GM23338 (cell line): Measurements from ENCODE around the gene SLAMF8. TPM values are rescaled to one million over a fixed set of nuclear protein-coding genes. Genes with fewer than 3 reads are reported as not detected.
A peak's percentile ranks its signal among the peaks of the same experiment; 100 is the strongest.

Experiments
- ATAC-seq: fragments of 200-7000 bp; cut with Tn5 transposase; 3 replicates; pipeline ENCODE4 v1.9.1; 2020
- DNase-seq: peaks from one replicate; pipeline ENCODE4 v3.0.0-alpha.2; 2015; ENCODE audit warnings: low spot score
- H2AFZ ChIP-seq: fragments of 200-600 bp; sonication (generic); 2 replicates; pipeline ENCODE4 v1.8.0; 2016; ENCODE audit warnings: antibody characterized with exemption, mild to moderate bottlenecking, moderate library complexity
- H3F3A ChIP-seq: fragments of 200-600 bp; sonication (generic); replicated peaks from 2 replicates; pipeline ENCODE4 v1.8.0; 2017; ENCODE audit warnings: antibody characterized with exemption, mixed run types, low read depth
- H3K27ac ChIP-seq: fragments of 200-600 bp; sonication (generic); 2 replicates; pipeline ENCODE4 v1.6.1; 2016; ENCODE audit warnings: low read depth
- H3K27me3 ChIP-seq: fragments of 200-600 bp; sonication (generic); 2 replicates; pipeline ENCODE4 v1.8.0; 2016; ENCODE audit warnings: mild to moderate bottlenecking, mixed run types, moderate library complexity; ENCODE audit not compliant: insufficient read depth
- H3K36me3 ChIP-seq: fragments of 200-600 bp; sonication (generic); 2 replicates; pipeline ENCODE4 v1.8.0; 2016; ENCODE audit warnings: mild to moderate bottlenecking; ENCODE audit not compliant: insufficient read depth
- H3K4me1 ChIP-seq: fragments of 200-600 bp; sonication (generic); 2 replicates; pipeline ENCODE4 v1.8.0; 2016; ENCODE audit warnings: mild to moderate bottlenecking, moderate library complexity; ENCODE audit not compliant: insufficient read depth
- H3K4me2 ChIP-seq: fragments of 200-600 bp; sonication (generic); 2 replicates; pipeline ENCODE4 v1.7.1; 2017; ENCODE audit warnings: mixed run types
- H3K4me3 ChIP-seq: fragments of 200-600 bp; sonication (generic); 2 replicates; pipeline ENCODE4 v1.6.1; 2016; ENCODE audit warnings: mixed run types
- H3K79me2 ChIP-seq: fragments of 200-600 bp; sonication (generic); replicated peaks from 2 replicates; pipeline ENCODE4 v1.8.0; 2017; ENCODE audit warnings: mild to moderate bottlenecking; ENCODE audit not compliant: insufficient read depth
- H3K9me2 ChIP-seq: fragments of 200-600 bp; sonication (generic); 2 replicates; pipeline ENCODE4 v1.8.0; 2017; ENCODE audit not compliant: insufficient read depth
- H4K20me1 ChIP-seq: fragments of 200-600 bp; sonication (generic); replicated peaks from 2 replicates; pipeline ENCODE4 v1.8.0; 2017; ENCODE audit warnings: mild to moderate bottlenecking; ENCODE audit not compliant: insufficient read depth
- H3K27ac Mint-ChIP-seq: 2 replicates; pipeline ENCODE4 v1.8.0; 2020; ENCODE audit warnings: inconsistent platforms, mild to moderate bottlenecking, moderate library complexity, mixed read lengths
- H3K27me3 Mint-ChIP-seq: 3 replicates; pipeline ENCODE4 v1.8.0; 2022; ENCODE audit warnings: low read depth, mild to moderate bottlenecking, moderate library complexity, mixed read lengths, inconsistent platforms; ENCODE audit not compliant: insufficient read depth, poor library complexity
- H3K36me3 Mint-ChIP-seq: 3 replicates; pipeline ENCODE4 v1.8.0; 2021; ENCODE audit warnings: low read depth, mild to moderate bottlenecking, inconsistent platforms, moderate library complexity, mixed read lengths
- H3K4me1 Mint-ChIP-seq: 3 replicates; pipeline ENCODE4 v1.8.0; 2020; ENCODE audit warnings: mild to moderate bottlenecking, inconsistent platforms, mixed read lengths
- H3K4me3 Mint-ChIP-seq: 3 replicates; pipeline ENCODE4 v1.8.0; 2021; ENCODE audit warnings: moderate library complexity, mild to moderate bottlenecking, inconsistent platforms, mixed read lengths
- H3K9me3 Mint-ChIP-seq: 3 replicates; pipeline ENCODE4 v1.8.0; 2020; ENCODE audit warnings: moderate library complexity, mild to moderate bottlenecking, inconsistent platforms, mixed read lengths
- EZH2 ChIP-seq: fragments of 200-600 bp; sonication (generic); IDR thresholded peaks from one replicate; pipeline ENCODE4 v1.8.0; 2017; ENCODE audit warnings: antibody characterized with exemption, mild to moderate bottlenecking, low read depth; ENCODE audit not compliant: unreplicated experiment
- EZH2phosphoT487 ChIP-seq: fragments of 200-600 bp; sonication (generic); IDR thresholded peaks from one replicate; pipeline ENCODE4 v1.8.1; 2018; ENCODE audit warnings: antibody characterized with exemption; ENCODE audit not compliant: unreplicated experiment
- NANOG ChIP-seq: IDR thresholded peaks from 2 replicates; pipeline ENCODE4 v1.6.1; 2016; ENCODE audit warnings: antibody characterized with exemption, borderline replicate concordance
- POLR2AphosphoS5 ChIP-seq: IDR thresholded peaks from 2 replicates; pipeline ENCODE4 v1.6.1; 2016; ENCODE audit warnings: antibody characterized with exemption, low read depth
- STAT1 ChIP-seq: IDR thresholded peaks from one replicate; pipeline ENCODE4 v1.6.1; 2016; ENCODE audit warnings: antibody characterized with exemption; ENCODE audit not compliant: unreplicated experiment
- ZNF331 ChIP-seq: fragments of 250-450 bp; sonication (Bioruptor Pico); IDR thresholded peaks from 2 replicates; pipeline ENCODE4 v1.5.0; 2020; ENCODE audit warnings: low read depth, mild to moderate bottlenecking, moderate library complexity
- polyA plus RNA-seq: library from polyadenylated mRNA; unstranded; fragments of >200 nt; fragmentation: Nextera tagmentation; extraction: Ambion mirVana; gene quantifications from 2 replicates; pipeline ENCODE4 v1.2.1, GENCODE V29; 2016
- total RNA-seq: library from RNA; depleted of rRNA; stranded (reverse); fragments of >200 nt; shearing (Covaris generic); gene quantifications from 2 replicates; pipeline ENCODE4 v1.2.3, GENCODE V29; 2014
- TF ChIP-seq, protein P1 (sequence below), 2 experiments: fragments of 200-600 bp in 1 of 2; sonication (generic) in 1 of 2; conservative IDR thresholded peaks; 2 replicates each; pipeline versions ENCODE4 v1.5.1 to v1.6.1; 2016 to 2017; ENCODE audit warnings: antibody characterized with exemption in 2 of 2, low read depth in 2 of 2, mild to moderate bottlenecking in 2 of 2, moderate library complexity in 1 of 2
- TF ChIP-seq, protein P2 (sequence below): IDR thresholded peaks from one replicate; pipeline ENCODE4 v1.6.1; 2018; ENCODE audit warnings: antibody characterized with exemption; ENCODE audit not compliant: unreplicated experiment
- TF ChIP-seq, protein P3 (sequence below): IDR thresholded peaks from 2 replicates; pipeline ENCODE4 v1.6.1; 2016; ENCODE audit warnings: antibody characterized with exemption

SLAMF8 gene
- total and polyA plus RNA-seq, 2 experiments from 2014 or later = not detected

DNA sequence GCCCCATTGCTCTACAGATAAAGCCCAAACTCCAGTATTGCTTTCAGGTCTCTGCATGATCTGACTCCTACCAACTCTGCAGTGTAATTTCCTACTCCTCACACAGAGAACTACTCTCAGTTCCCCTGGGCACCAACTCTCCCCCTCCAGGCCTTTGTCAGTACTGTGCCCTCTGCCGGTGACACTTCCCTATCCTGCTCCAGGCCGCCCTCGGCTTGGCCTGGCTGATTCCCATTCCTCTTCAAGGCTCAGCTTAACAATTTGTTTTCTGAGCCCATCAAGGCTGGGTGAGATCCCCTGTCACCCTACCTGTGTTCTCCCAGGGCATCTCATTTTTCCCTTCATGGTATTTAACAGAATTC, 2.6 kb downstream of the SLAMF8 start:
- Histone ChIP-seq H3K27me3 (no peaks in the 10 kb centered on the region), H2AFZ (no peak overlapping the region), H3K27ac (no peak overlapping the region), H3K4me2 (no peak overlapping the region), H3K79me2 (no peaks in the 10 kb centered on the region), H3K4me3 (no peak overlapping the region), H3F3A (no peaks in the 10 kb centered on the region), H3K36me3 (no peaks in the 10 kb centered on the region), H3K9me2 (no peaks in the 10 kb centered on the region), H4K20me1 (no peaks in the 10 kb centered on the region), H3K4me1 (no peaks in the 10 kb centered on the region; the same call in 1 of the 2 replicates)
- peaks cover 14% of the 10 kb centered on the region for H3K4me1 Mint-ChIP-seq
- no peak overlapping the region for H3K27ac Mint-ChIP-seq
- TF ChIP-seq, protein P1, sequence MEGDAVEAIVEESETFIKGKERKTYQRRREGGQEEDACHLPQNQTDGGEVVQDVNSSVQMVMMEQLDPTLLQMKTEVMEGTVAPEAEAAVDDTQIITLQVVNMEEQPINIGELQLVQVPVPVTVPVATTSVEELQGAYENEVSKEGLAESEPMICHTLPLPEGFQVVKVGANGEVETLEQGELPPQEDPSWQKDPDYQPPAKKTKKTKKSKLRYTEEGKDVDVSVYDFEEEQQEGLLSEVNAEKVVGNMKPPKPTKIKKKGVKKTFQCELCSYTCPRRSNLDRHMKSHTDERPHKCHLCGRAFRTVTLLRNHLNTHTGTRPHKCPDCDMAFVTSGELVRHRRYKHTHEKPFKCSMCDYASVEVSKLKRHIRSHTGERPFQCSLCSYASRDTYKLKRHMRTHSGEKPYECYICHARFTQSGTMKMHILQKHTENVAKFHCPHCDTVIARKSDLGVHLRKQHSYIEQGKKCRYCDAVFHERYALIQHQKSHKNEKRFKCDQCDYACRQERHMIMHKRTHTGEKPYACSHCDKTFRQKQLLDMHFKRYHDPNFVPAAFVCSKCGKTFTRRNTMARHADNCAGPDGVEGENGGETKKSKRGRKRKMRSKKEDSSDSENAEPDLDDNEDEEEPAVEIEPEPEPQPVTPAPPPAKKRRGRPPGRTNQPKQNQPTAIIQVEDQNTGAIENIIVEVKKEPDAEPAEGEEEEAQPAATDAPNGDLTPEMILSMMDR (conservative IDR thresholded peaks at IDR 0.05; ENCODE audit: low read depth in 2 of 2) = peak; percentile 45 to 64
- TF ChIP-seq EZH2 (no peak), ZNF331 (CRISPR knock-in tag) (no peak), POLR2AphosphoS5 (no peak), STAT1 (no peak), EZH2phosphoT487 (no peak)
- TF ChIP-seq, protein P2, sequence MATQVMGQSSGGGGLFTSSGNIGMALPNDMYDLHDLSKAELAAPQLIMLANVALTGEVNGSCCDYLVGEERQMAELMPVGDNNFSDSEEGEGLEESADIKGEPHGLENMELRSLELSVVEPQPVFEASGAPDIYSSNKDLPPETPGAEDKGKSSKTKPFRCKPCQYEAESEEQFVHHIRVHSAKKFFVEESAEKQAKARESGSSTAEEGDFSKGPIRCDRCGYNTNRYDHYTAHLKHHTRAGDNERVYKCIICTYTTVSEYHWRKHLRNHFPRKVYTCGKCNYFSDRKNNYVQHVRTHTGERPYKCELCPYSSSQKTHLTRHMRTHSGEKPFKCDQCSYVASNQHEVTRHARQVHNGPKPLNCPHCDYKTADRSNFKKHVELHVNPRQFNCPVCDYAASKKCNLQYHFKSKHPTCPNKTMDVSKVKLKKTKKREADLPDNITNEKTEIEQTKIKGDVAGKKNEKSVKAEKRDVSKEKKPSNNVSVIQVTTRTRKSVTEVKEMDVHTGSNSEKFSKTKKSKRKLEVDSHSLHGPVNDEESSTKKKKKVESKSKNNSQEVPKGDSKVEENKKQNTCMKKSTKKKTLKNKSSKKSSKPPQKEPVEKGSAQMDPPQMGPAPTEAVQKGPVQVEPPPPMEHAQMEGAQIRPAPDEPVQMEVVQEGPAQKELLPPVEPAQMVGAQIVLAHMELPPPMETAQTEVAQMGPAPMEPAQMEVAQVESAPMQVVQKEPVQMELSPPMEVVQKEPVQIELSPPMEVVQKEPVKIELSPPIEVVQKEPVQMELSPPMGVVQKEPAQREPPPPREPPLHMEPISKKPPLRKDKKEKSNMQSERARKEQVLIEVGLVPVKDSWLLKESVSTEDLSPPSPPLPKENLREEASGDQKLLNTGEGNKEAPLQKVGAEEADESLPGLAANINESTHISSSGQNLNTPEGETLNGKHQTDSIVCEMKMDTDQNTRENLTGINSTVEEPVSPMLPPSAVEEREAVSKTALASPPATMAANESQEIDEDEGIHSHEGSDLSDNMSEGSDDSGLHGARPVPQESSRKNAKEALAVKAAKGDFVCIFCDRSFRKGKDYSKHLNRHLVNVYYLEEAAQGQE = no peak
- peak; percentile 98 for ATAC-seq
- H3K27me3 Mint-ChIP-seq = peaks cover 8% of the 10 kb centered on the region
- H3K36me3 Mint-ChIP-seq = no peaks in the 10 kb centered on the region
- no peaks in the 10 kb centered on the region; the same call in 1 of the 3 replicates for H3K9me3 Mint-ChIP-seq
- peak; percentile 75 for DNase-seq
- H3K4me3 Mint-ChIP-seq = no peak overlapping the region

DNA sequence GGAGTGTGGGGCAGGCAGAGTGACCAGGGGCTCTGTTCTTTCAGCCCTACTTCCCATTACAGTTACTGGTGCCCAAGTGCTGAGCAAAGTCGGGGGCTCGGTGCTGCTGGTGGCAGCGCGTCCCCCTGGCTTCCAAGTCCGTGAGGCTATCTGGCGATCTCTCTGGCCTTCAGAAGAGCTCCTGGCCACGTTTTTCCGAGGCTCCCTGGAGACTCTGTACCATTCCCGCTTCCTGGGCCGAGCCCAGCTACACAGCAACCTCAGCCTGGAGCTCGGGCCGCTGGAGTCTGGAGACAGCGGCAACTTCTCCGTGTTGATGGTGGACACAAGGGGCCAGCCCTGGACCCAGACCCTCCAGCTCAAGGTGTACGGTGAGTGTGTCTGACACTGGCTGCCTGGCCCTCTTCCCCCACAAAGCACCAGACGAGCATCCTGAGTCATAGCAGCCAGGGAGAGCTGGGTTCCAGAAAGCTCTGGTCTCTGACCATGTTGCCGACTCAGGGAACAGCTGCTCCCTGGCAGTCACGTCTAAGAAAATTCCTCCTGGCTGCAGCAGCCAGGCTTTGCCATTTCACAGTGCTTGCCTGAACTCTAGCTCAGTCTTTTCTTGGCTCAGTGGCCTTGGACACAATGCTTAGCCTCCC, 3.3 kb downstream of the SLAMF8 start:
- Mint-ChIP-seq H3K27me3 (peaks cover 6% of the 10 kb centered on the region), H3K27ac (no peak overlapping the region), H3K36me3 (no peaks in the 10 kb centered on the region), H3K9me3 (no peaks in the 10 kb centered on the region; the same call in 2 of the 3 replicates), H3K4me1 (peaks cover 14% of the 10 kb centered on the region), H3K4me3 (no peak overlapping the region)
- Histone ChIP-seq H3K36me3 (no peaks in the 10 kb centered on the region), H3K27ac (no peak overlapping the region), H2AFZ (no peak overlapping the region), H3K4me1 (no peaks in the 10 kb centered on the region; the same call in 1 of the 2 replicates), H3K4me3 (no peak overlapping the region), H3F3A (no peaks in the 10 kb centered on the region), H3K79me2 (no peaks in the 10 kb centered on the region), H3K4me2 (no peak overlapping the region), H4K20me1 (no peaks in the 10 kb centered on the region), H3K27me3 (no peaks in the 10 kb centered on the region), H3K9me2 (no peaks in the 10 kb centered on the region)
- no peak for ATAC-seq
- no peak for DNase-seq
- TF ChIP-seq NANOG = no peak
- TF ChIP-seq, protein P3, sequence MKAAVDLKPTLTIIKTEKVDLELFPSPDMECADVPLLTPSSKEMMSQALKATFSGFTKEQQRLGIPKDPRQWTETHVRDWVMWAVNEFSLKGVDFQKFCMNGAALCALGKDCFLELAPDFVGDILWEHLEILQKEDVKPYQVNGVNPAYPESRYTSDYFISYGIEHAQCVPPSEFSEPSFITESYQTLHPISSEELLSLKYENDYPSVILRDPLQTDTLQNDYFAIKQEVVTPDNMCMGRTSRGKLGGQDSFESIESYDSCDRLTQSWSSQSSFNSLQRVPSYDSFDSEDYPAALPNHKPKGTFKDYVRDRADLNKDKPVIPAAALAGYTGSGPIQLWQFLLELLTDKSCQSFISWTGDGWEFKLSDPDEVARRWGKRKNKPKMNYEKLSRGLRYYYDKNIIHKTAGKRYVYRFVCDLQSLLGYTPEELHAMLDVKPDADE = no peak
